OCI-M1 (cell line): ENCODE data around the gene OR5K1.

Experiments
- DNase-seq: peaks from one replicate; lab custom pipeline; 2025; lab: John Stamatoyannopoulos, UW

Gene OR5K1

DNA sequence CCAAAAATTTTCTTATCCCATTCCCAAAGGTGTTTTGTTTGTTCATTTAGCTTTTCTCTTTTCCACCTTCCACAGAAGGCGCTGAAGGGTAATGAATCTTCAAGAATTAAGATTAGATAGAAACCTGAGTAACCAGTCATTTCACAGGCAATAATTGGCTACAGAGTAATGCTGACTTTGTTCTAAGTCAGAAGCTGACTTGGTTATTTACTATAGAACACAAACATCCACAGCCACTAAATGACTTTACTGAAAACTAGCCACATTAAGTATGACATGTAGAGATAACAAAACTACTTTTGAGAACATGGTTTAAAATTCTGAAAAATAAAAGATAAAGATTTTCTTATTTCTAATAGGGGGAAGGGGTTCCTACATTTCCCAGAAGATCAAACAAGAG, 51.9 kb downstream of the OR5K1 start:
- no peak for DNase-seq

DNA sequence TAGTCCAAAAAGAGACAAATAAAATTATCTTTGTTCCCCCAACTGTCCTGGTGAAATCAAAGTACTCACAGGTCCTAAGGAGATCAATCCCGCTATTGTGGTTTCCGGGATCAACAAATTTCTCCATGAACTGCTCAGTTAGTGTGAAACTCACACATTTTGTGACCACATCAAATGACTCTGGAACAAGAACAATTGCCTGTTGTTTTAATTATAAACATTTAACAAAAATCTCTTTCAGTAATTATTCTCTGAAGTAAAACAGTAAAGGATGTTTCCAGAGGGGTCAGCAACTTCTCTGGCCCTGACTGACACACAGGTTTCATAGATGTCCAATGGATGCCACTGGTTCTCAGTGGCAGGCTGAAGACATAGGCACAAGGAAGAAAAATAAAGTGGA, 55.8 kb downstream of the OR5K1 start:
- DNase-seq: no peak

DNA sequence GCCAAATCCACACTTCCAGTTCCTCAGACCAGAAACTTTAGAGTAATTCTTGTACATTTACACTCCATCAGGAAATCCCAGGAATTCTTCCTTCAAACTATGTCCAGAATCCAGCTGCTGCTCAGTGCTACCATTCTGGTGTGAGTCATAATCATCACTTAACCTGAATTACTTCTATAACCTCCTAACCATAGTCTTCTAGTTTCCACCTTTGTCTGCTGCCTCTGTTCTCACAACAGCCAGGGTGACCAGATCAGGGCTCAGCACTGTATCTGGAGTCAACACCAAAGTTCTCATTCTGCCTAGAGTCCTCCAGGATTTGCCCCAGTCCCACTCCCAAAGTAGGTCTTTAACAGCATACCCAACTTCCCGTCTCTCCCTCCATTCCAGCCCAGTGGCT, 56.4 kb downstream of the OR5K1 start:
- no peak for DNase-seq

GRCh38 chr3:98521897-98522543, 59.0 kb downstream of the OR5K1 start:
- peak; percentile 76 for DNase-seq
